Lower leg skin (tissue), 4 donors: Measurements from ENCODE around the gene JAG1. TPM values are rescaled to one million over a fixed set of nuclear protein-coding genes. Genes with fewer than 3 reads are reported as not detected.

Experiments
- DNase-seq, 2 donors: peaks; one replicate each; pipeline ENCODE4 v3.0.0-alpha.2; 2019; ENCODE audit warnings: low spot score in 2 of 2
- H3K4me3 ChIP-seq: fragments of 200-600 bp; sonication (generic); 2 replicates; pipeline ENCODE4 v1.5.1; 2017; ENCODE audit warnings: mild to moderate bottlenecking, low read depth; ENCODE audit not compliant: poor library complexity, severe bottlenecking
- POLR2A ChIP-seq, 2 donors: fragments of 450-650 bp; IDR thresholded peaks; one replicate each; pipeline ENCODE4 v1.6.1; 2016 to 2017; ENCODE audit warnings: antibody characterized with exemption in 2 of 2, mild to moderate bottlenecking in 1 of 2, moderate library complexity in 1 of 2
- WGBS, 2 donors: methylation state at CpG; one replicate each; pipeline ENCODE4 v1.1.5; 2018; 5-methylcytosine and 5-hydroxymethylcytosine counted together
- intact Hi-C: fragments of 100-400 bp; cut with DNase I; formaldehyde crosslinking; loops from one replicate; pipeline ENCODE4 v1.15.0; 2023; ENCODE audit warnings: low total_unique reads
- total RNA-seq, 4 donors: library from RNA; depleted of rRNA; stranded (reverse); fragments of >200 nt; gene quantifications; one replicate each; pipeline ENCODE4 v1.1.0, GENCODE V29; 2016
- TF ChIP-seq, protein P1 (sequence below), 3 donors: fragments of 450-650 bp; IDR thresholded peaks; one replicate each; pipeline ENCODE4 v1.5.1; 2016; ENCODE audit warnings: antibody characterized with exemption in 3 of 3, mild to moderate bottlenecking in 3 of 3, moderate library complexity in 2 of 3

JAG1 gene
- total RNA-seq, 4 donors from 2014 or later, result 145 to 238 (median 186) TPM

DNA sequence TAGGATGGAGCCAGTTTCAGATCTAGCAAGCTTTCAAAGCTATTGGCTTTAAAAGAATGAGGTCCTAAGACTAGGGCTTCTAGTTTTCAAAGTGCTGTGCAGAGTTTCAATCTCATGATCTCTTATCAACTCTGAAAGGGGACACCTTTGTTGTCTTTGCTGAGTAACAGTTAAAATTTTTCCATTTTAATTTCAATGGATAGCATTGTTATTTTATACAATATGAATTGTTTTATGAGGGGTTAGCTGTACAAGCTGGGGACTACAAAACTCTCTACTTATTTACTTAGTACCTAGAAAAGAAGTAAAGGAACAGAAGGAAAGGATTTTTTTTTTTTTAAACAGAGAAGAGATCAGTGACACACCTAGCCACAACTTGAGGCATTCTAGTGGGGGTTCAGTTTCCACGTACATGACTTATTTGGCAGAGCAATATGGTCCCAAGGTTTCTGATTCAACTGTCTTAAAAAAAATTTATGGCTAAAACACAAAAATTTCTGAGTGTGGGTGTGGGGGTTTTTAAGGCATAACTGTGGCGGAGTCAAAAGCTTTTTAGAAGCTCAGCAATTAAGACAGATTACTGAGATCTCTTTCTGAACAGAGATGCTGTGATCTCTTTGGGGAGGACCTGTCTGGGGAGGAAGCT is 46.1 kb upstream of the JAG1 start:
- 80 to 82% methylated on average over 2 of the region's 2 CpGs for WGBS, 2 donors
- TF ChIP-seq POLR2A (IDR thresholded peaks at IDR 0.05), result no peak
- TF ChIP-seq, protein P1, sequence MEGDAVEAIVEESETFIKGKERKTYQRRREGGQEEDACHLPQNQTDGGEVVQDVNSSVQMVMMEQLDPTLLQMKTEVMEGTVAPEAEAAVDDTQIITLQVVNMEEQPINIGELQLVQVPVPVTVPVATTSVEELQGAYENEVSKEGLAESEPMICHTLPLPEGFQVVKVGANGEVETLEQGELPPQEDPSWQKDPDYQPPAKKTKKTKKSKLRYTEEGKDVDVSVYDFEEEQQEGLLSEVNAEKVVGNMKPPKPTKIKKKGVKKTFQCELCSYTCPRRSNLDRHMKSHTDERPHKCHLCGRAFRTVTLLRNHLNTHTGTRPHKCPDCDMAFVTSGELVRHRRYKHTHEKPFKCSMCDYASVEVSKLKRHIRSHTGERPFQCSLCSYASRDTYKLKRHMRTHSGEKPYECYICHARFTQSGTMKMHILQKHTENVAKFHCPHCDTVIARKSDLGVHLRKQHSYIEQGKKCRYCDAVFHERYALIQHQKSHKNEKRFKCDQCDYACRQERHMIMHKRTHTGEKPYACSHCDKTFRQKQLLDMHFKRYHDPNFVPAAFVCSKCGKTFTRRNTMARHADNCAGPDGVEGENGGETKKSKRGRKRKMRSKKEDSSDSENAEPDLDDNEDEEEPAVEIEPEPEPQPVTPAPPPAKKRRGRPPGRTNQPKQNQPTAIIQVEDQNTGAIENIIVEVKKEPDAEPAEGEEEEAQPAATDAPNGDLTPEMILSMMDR (IDR thresholded peaks at IDR 0.05), result no peak
- no peak for DNase-seq
- intact Hi-C loops, result no loop called here
- H3K4me3 ChIP-seq, result no peak overlapping the region

DNA sequence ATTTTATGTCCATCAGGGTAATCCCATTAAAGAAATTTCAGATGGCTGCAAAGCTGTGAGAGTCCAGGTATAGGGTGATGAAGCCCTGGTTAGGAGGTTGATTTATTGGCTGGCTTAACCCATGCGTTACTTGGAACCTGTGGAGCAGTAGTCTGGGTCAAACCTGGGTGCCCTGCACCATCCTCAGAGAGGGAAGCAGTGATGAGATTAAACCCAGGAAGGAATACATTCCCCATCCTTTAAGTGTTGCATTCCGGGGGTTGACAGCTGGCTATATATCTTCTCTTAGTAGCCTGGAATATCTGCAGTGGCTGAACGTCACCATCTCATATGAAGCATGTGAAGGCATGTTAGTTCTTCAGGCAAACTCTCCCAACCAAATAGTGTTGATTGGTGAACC is 44.9 kb upstream of the JAG1 start:
- intact Hi-C loops, result no loop called here
- TF ChIP-seq POLR2A (IDR thresholded peaks at IDR 0.05), result no peak
- TF ChIP-seq, protein P1 (IDR thresholded peaks at IDR 0.05), result no peak
- H3K4me3 ChIP-seq, result no peak overlapping the region
- no peak for DNase-seq
- 79 to 88% methylated on average over 3 of the region's 3 CpGs for WGBS, 2 donors

DNA sequence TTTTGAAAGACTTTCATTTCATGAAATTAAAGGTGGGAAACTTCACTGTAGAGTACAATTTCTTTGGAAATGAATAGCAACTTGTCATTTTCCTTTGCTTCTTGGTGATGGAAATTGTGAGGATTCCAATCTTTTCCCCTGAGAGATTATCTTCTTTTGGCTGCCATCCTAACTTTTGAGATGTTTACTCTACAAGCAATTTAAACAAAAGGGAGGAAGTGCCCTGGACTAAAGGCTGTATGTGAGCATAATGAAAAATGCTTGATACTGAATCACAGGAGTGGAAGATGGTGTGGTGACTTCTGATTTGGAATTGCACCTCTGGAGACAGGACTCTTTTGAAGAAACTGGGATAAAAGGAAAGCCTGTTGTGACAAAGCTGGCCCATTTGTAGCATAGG is 43.1 kb upstream of the JAG1 start:
- no peak for TF ChIP-seq POLR2A (IDR thresholded peaks at IDR 0.05)
- no peak overlapping the region for H3K4me3 ChIP-seq
- no peak for DNase-seq
- intact Hi-C loops, result no loop called here

- DNase-seq, result no peak
- no peak overlapping the region for H3K4me3 ChIP-seq
- TF ChIP-seq, protein P1 (IDR thresholded peaks at IDR 0.05), result no peak
- no peak for TF ChIP-seq POLR2A (IDR thresholded peaks at IDR 0.05)
- WGBS, 2 donors, result 31 to 38% methylated on average over 2 of the region's 2 CpGs
- intact Hi-C loops, result no loop called here
Measured at GRCh38 chr20:10715035-10715434, 41.2 kb upstream of the JAG1 start.

DNA sequence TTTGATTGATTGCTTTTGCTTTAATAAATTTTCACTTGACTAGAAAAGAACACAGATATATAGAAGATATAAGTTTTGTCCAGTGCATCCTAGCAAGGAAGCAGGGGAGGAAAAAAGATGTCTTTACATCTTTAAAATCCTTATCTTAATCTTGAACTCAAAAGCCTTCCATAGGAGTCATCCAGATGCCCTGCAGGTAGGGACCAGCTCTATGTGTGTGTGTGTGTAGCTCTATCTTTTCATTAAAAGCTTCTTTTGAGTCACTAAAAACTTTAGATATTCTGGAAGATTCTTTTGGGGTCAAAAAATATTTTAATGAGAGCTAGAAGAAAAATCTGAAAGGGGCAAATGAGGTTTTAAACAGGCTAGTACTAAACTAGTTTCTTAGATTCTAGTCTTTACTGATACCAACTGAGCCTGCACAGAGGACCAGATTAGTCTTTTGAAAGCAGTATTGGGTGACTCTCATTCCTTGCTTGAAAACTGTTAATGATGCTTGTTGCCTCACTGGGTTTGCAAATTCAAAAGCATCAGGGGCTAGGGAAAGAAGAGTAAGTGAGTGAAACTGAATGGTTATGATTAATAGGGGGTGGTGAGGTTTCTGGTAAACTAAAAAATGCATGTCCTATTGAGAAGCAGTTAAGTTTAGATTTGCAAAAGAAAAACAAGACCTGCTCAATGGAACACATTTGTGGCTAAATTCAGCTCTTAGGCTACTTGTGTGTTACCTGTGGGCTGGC is 40.6 kb upstream of the JAG1 start:
- no peak overlapping the region for H3K4me3 ChIP-seq
- intact Hi-C loops, result no loop called here
- TF ChIP-seq POLR2A (IDR thresholded peaks at IDR 0.05), result no peak
- TF ChIP-seq, protein P1 (IDR thresholded peaks at IDR 0.05), result no peak
- DNase-seq, result no peak

- WGBS, 2 donors, result 45 to 55% methylated on average over 2 of the region's 2 CpGs
- DNase-seq, result no peak
- no peak overlapping the region for H3K4me3 ChIP-seq
- no peak for TF ChIP-seq POLR2A (IDR thresholded peaks at IDR 0.05)
- TF ChIP-seq, protein P1 (IDR thresholded peaks at IDR 0.05), result no peak
- intact Hi-C loops, result no loop called here
Measured at GRCh38 chr20:10713161-10713560, 39.4 kb upstream of the JAG1 start.
